Testis (tissue), 3 donors: ENCODE results near the gene VAPB. TPM values are rescaled to one million over a fixed set of nuclear protein-coding genes. Genes with fewer than 3 reads are reported as not detected.

Source experiments
- DNase-seq: peaks from one replicate; pipeline ENCODE4 v3.0.0-alpha.2; 2019
- H3K27ac ChIP-seq, 2 donors: fragments of 200-600 bp; sonication (generic); one replicate each; pipeline ENCODE4 v1.5.1; 2019
- H3K27me3 ChIP-seq: fragments of 200-600 bp; sonication (generic); one replicate; pipeline ENCODE4 v1.5.1; 2019
- H3K36me3 ChIP-seq: fragments of 200-600 bp; sonication (generic); one replicate; pipeline ENCODE4 v1.5.1; 2017; ENCODE audit warnings: low read depth; ENCODE audit errors: missing control alignments
- H3K4me1 ChIP-seq: fragments of 200-600 bp; sonication (generic); one replicate; pipeline ENCODE4 v1.5.1; 2019
- H3K4me3 ChIP-seq, 2 donors: fragments of 200-600 bp; sonication (generic); one replicate each; pipeline ENCODE4 v1.5.1; 2017 to 2019
- H3K9me3 ChIP-seq: fragments of 200-600 bp; sonication (generic); one replicate; pipeline ENCODE4 v1.5.1; 2017
- CTCF ChIP-seq, 3 experiments: fragments of 450-650 bp in 2 of 3; fragments of 200-600 bp in 1 of 3; sonication (generic) in 1 of 3; IDR thresholded peaks; one replicate each; pipeline ENCODE4 v1.5.1; 2016 to 2019; ENCODE audit warnings: antibody characterized with exemption in 3 of 3, mild to moderate bottlenecking in 2 of 3, moderate library complexity in 1 of 3
- POLR2A ChIP-seq: fragments of 450-650 bp; IDR thresholded peaks from one replicate; pipeline ENCODE4 v1.6.1; 2017; ENCODE audit warnings: antibody characterized with exemption, mild to moderate bottlenecking, moderate library complexity
- WGBS, 2 donors: methylation state at CpG; one replicate each; pipeline ENCODE4 v1.1.5; 2018; 5-methylcytosine and 5-hydroxymethylcytosine counted together
- intact Hi-C: fragments of 100-400 bp; cut with DNase I; formaldehyde crosslinking; loops from one replicate; pipeline ENCODE4 v1.15.1; 2023; ENCODE audit warnings: low total_unique reads
- polyA plus RNA-seq: library from polyadenylated mRNA; stranded (reverse); fragments of 350-450 nt; fragmentation: Illumina TruSeq; extraction: RNeasy Lipid Tissue Mini Kit (QIAGEN cat#74804); gene quantifications from one replicate; pipeline ENCODE4 v1.2.3, GENCODE V29; 2014; ENCODE audit warnings: low read depth, low replicate concordance; ENCODE audit not compliant: insufficient read depth
- total RNA-seq, 2 donors: library from RNA; depleted of rRNA; stranded (reverse); fragments of >200 nt; gene quantifications; one replicate each; pipeline ENCODE4 v1.2.3, GENCODE V29; 2016

VAPB gene
- total and polyA plus RNA-seq, 3 donors from 2014 or later: 23.5 to 31.4 (median 23.8) TPM

- no peak for TF ChIP-seq POLR2A
- TF ChIP-seq CTCF (IDR thresholded peaks at IDR 0.05): no peak
- no peak overlapping the region for H3K4me3 ChIP-seq
- 85 to 91% methylated on average over 7 to 8 of the region's 8 CpGs for WGBS, 2 donors
Observed at GRCh38 chr20:58464838-58465237, 75.8 kb downstream of the VAPB start.

DNA sequence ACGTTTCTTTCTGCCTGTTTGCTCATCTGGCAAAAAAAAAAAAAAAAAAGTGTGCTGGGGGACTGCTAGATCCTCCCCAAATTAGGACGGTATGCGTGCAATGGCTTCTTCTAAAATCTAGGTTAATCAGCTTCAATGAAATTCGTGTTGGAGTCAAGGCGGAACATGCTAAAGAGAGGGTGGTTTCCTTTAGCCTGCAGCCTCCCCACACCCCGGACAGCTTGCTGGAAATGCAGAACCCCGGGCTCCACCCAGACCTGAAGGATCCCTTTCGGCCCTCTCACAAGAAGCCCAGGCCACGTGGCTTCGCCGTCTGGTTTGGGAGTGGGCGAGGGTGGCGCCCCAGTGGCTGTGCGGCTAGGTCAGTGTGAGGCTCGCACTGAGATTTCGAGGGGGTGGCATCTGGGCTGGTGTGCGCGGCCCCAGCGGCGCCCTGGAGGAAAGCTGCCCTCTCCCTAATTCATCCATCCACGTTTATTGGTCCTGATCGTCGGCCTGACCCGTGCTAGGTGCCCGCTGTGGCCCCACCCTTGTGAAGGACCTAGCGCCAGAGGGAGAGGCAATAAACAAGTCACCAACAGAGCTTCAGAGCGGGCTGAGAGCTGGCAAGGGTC, 77.2 kb downstream of the VAPB start:
- no peak for TF ChIP-seq CTCF (IDR thresholded peaks at IDR 0.05)
- no peak for TF ChIP-seq POLR2A
- no peak for DNase-seq
- H3K4me3 ChIP-seq: no peak overlapping the region
- H3K27me3 ChIP-seq: no peaks in the 10 kb centered on the region
- no peaks in the 10 kb centered on the region for H3K9me3 ChIP-seq
- no peaks in the 10 kb centered on the region for H3K36me3 ChIP-seq
- no peaks in the 10 kb centered on the region for H3K4me1 ChIP-seq
- intact Hi-C loops: no loop called here
- WGBS, 2 donors: 75 to 82% methylated on average over 19 to 27 of the region's 27 CpGs
- no peak overlapping the region for H3K27ac ChIP-seq

More at GRCh38 chr20:58464838-58465237, 75.8 kb downstream of the VAPB start:
- intact Hi-C loops: no loop called here
- H3K4me1 ChIP-seq: no peaks in the 10 kb centered on the region
- no peaks in the 10 kb centered on the region for H3K9me3 ChIP-seq
- no peaks in the 10 kb centered on the region for H3K27me3 ChIP-seq
- no peaks in the 10 kb centered on the region for H3K36me3 ChIP-seq
- no peak overlapping the region for H3K27ac ChIP-seq
- DNase-seq: no peak

DNA sequence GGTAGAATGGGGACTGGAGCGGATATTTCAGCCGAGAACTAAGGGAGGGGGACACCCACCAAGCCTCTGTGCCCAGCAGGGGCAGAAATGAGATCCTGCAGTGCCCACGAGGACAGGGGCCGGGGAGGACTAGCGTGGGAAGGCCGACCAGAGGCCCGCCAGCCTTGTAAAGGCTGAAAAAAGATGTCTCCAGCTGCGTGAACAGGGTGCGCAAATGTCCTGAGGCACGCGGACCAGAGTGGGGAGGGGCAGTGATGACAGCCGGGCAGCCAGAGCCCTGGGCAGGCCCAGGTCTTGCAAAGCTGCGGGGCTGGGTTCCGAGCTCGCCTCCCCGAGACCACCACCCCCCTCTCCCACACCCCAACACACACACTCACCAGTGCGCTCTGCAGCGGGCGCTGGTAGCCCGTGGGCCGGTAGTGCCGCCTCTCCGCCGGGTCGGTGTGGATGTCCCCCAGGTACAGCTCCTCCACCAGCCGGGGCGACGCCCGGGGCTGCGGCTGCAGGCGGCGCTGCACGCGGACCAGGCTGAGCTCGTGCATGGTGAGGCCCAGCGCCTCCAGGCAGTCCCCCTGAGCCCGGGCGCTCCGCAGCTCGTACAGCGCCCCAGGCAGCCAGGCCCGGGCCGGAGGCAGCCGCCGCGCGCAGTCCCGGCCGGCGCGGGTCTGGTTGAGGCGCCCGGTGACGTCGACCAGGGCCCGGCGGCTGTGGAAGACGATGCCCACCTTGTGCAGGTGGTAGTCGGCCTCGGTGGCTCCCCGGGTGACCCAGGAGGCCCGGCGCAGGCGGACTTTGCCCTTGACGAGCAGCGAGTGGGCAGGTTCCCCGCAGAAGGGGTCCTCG, 77.9 kb downstream of the VAPB start:
- Histone ChIP-seq H3K4me1 (no peaks in the 10 kb centered on the region), H3K27me3 (no peaks in the 10 kb centered on the region), H3K4me3 (peak overlapping the region; percentile 12 to 41), H3K36me3 (no peaks in the 10 kb centered on the region), H3K27ac (no peak overlapping the region), H3K9me3 (no peaks in the 10 kb centered on the region)
- 64 to 66% methylated on average over 7 to 49 of the region's 68 CpGs for WGBS, 2 donors
- intact Hi-C loops: no loop called here
- no peak for DNase-seq
- TF ChIP-seq CTCF (IDR thresholded peaks at IDR 0.05) (no peak), POLR2A (no peak)

- peak; percentile 32 for DNase-seq
- TF ChIP-seq POLR2A: no peak
- TF ChIP-seq CTCF (IDR thresholded peaks at IDR 0.05): no peak
- no peaks in the 10 kb centered on the region for H3K4me1 ChIP-seq
Observed at GRCh38 chr20:58467572-58468527, 78.8 kb downstream of the VAPB start.

More at GRCh38 chr20:58467572-58468527, 78.8 kb downstream of the VAPB start:
- H3K9me3 ChIP-seq: no peaks in the 10 kb centered on the region
- H3K27ac ChIP-seq: no peak overlapping the region
- H3K4me3 ChIP-seq: peak overlapping the region; percentile 12 to 41
- 55 to 59% methylated on average over 21 to 28 of the region's 28 CpGs for WGBS, 2 donors
- intact Hi-C loops: no loop called here
- no peaks in the 10 kb centered on the region for H3K27me3 ChIP-seq
- no peaks in the 10 kb centered on the region for H3K36me3 ChIP-seq
